Panc1 (cell line): ENCODE results near the gene SKAP1.

Source experiments
- POLR2AphosphoS5 ChIP-seq: IDR thresholded peaks from 2 replicates; pipeline ENCODE4 v1.6.1; 2012; ENCODE audit warnings: mild to moderate bottlenecking, low read depth, low read length, moderate library complexity
- TF ChIP-seq, protein P1 (sequence below): fragments of 450-650 bp; IDR thresholded peaks from 2 replicates; pipeline ENCODE4 v1.5.1; 2017; ENCODE audit warnings: mild to moderate bottlenecking

DNA sequence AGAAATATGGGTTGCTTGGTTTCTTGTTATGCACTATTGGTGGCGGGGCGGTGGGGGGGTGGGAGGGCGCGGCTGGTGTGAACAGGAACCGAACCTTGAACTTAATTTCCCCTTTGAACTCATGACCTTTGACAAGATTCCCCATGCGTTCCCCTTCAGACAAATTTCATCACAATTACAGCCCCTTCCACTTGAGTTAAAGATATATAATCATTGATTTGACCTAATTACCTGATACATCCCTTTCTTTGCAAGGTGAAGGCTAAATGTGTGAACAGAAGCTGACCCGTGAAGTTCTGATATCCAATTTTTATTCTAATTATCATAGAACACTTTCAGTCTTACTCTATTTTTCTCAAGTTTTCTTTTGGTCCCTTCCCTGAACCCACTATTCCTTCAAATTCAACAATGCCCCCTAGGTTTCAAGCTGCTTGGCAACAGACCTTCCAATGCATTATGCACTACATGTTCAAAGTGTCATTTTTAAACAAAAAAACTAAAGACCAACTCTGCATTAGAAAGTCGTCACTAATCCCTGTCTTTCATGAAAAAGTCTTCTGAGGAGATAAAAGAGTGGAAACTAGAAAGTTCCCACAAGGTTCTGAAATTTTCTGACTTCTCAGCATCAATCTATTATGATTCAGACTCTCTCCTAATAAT, 116.8 kb downstream of the SKAP1 start:
- TF ChIP-seq, protein P1, sequence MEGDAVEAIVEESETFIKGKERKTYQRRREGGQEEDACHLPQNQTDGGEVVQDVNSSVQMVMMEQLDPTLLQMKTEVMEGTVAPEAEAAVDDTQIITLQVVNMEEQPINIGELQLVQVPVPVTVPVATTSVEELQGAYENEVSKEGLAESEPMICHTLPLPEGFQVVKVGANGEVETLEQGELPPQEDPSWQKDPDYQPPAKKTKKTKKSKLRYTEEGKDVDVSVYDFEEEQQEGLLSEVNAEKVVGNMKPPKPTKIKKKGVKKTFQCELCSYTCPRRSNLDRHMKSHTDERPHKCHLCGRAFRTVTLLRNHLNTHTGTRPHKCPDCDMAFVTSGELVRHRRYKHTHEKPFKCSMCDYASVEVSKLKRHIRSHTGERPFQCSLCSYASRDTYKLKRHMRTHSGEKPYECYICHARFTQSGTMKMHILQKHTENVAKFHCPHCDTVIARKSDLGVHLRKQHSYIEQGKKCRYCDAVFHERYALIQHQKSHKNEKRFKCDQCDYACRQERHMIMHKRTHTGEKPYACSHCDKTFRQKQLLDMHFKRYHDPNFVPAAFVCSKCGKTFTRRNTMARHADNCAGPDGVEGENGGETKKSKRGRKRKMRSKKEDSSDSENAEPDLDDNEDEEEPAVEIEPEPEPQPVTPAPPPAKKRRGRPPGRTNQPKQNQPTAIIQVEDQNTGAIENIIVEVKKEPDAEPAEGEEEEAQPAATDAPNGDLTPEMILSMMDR, result no peak
- no peak for TF ChIP-seq POLR2AphosphoS5
